ENCODE measurements around the gene GAPVD1.
"Not testable (repeated sequence)": the region's sequence is repeated elsewhere in the genome, so short reads cannot be mapped to it uniquely, and the experiment has no call there.

GAPVD1 gene

DNA sequence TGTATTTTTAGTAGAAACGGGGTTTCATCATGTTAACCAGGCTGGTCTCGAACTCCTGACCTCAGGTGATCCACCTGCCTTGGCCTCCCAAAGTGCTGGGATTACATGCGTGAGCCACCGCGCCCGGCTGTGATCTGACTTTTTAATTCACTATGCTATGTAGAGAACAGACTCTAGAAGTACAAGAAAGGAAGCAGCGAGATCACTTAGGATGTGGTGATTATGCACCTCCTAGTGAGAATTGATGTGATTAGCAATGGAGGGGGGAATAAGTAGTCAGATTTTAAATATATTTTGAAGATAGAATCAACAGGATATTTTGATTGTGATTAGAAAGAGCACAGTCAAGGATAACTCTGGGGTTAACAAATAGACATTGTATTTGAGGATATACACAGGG lies 36.3 kb downstream of the GAPVD1 start:
- no peak for DNase-seq

DNA sequence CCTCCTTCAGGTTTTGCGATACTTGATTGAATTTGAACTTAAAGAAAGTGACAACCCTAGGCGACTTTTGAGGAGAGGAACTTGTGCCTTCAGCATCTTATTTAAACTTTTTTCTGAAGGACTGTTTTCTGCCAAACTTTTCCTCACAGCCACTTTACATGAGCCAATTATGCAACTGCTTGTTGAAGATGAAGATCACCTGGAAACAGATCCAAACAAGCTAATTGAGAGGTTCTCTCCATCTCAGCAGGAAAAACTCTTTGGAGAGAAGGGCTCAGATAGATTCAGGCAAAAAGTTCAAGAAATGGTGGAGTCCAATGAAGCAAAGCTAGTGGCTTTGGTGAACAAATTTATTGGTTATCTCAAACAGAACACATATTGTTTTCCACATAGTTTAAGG lies 40.6 kb downstream of the GAPVD1 start:
- no peak for DNase-seq

DNA sequence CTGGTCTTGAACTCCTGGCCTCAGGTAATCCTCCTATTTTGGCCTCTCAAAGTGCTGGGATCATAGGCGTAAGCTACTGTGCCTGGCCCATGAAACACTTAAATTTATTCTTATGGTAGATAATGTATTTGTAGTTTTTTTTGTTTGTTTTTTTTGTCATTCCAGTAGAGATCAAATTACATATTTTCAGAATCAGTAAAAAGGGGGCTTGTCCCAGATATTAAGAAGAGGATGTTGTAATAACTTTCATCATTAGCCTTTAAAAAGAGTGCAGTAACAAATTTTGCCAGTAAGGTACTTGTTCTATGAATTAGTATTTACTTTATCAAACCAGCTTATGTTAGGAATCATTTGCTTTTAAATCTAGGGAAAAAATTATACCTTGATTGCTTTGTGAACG lies 42.6 kb downstream of the GAPVD1 start:
- no peak for DNase-seq

DNA sequence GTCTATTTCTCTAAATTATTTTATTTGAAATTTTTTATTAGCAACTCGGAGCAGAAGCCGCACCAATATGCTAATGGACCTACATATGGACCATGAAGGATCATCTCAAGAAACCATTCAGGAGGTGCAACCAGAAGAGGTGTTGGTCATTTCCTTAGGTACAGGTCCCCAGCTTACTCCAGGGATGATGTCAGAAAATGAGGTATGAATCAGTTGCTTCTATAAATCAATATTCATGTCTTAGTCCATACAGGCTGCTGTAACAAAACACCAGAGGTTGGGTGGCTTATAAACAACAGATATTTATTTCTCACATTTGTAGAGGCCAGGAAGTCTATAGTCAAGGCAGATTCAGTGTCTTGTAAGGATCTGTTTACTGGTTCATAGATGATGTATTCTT lies 50.8 kb downstream of the GAPVD1 start:
- DNase-seq: no peak

DNA sequence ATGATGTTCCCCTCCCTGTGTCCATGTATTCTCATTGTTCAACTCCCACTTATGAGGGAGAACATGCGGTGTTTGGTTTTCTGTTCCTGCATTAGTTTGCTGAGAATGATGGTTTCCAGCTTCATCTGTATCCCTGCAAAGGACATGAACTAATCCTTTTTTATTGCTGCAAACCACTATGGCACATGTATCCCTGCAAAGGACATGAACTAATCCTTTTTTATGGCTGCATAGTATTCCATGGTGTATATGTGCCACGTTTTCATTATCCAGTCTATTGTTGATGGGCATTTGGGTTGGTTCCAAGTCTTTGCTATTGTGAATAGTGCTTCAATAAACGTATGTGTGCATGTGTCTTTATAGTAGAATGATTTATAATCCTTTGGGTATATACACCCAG lies 54.7 kb downstream of the GAPVD1 start:
- not testable (repeated sequence) for DNase-seq

DNA sequence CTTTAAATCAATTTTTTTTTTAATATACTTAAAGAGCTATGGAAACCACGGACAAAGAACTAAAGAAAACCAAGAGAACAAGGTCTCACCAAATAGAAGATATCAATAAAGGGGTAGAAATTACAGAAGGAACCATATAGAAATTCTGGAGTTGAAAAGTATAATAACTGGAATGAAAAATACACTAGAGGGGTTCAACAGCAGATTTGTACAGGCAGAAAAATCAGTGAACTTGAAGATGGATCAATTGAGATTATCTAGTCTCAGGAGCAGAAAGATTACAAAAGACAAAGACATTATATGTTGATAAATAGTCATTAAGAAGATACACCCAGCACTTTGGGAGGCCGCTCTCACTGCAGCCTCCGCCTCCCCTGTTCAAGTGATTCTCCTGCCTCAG lies 56.1 kb downstream of the GAPVD1 start:
- DNase-seq: no peak

DNA sequence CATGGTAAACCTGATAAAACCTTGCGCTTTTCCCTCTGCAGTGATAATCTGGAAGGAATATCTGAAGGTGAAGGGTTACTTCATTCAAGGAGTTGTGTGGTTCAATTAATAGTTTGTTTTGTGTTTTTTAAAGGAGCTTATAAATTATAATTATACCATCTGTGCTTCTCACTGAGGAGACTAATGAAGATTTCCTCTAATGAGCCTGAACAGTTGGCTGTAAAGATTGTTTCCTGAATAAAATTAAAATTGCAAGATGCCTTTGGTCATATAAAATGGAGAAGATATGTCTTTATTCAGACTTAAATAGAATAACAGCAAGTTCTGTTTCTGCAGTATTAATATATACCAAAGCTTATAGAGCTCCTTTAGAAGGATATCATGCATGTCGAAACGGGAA lies 59.9 kb downstream of the GAPVD1 start:
- no peak for DNase-seq

DNA sequence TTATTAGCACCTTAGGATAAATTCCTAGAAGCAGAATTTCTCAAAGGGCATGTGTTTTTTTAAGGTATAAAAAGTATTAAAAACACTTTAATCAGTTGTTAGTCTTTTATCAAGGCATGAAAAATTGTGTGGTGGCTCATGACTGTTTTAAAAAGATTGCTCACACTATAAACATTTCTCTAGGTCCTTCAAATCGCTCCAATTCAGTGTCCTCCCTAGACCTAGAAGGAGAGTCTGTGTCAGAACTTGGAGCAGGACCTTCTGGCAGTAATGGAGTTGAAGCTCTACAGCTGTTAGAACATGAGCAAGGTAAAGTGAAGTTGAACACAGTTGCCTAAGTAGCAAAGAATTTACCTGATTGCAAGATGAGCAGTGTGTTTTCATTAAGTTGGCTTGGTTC lies 62.0 kb downstream of the GAPVD1 start:
- DNase-seq: no peak

DNA sequence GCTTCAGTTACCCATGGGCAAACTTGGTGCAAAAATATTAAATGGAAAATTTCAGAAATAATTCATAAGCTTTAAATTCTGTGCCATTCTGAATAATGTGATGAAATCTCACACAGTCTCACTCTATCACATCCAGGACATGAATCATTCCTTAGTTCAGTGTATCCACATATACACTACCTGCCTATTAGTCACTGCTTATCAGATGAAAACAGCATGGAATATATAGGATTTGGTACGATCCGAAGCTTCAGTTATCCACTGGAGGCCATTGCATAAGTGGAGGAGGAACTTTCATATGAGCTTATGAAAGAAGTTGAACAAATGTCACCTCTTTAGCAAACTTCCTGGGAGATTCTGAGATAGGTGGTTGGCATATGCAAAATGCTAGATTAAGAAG lies 64.2 kb downstream of the GAPVD1 start:
- no peak for DNase-seq

DNA sequence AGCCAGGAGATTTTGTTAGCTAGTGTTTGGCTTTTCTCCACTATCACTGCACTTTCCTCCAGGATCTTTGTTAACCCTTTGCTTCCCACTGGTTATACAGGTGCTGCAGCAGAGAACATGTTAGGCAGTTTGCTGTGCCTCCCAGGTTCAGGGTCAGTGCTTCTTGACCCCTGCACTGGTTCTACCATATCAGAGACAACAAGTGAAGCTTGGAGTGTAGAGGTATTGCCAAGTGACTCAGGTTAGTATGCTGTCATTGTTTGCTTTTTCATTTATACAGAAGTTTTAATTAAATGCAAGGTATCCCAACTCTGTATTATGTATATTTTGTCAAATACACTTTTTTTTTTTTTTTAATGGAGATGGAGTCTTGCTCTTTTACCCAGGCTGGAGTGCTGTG lies 68.4 kb downstream of the GAPVD1 start:
- DNase-seq: no peak

DNA sequence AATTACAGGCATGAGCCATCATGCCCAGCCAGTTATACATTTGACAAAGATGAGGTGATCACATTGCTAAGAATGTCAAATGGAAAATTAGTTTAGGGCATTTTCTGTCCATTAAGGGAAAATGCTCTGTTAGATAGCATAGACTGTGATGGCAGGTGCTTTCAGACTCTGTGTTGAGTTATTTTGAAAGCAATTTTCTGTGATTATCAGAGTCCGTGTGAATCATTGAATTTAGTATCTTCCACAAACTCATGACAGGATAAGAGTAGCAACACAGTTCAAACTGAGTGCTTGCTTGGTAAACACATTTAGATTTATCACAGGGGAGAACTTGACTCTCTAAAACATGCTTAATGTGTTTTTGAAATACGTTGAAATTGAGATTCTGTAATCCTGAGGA lies 69.0 kb downstream of the GAPVD1 start:
- DNase-seq: no peak

DNA sequence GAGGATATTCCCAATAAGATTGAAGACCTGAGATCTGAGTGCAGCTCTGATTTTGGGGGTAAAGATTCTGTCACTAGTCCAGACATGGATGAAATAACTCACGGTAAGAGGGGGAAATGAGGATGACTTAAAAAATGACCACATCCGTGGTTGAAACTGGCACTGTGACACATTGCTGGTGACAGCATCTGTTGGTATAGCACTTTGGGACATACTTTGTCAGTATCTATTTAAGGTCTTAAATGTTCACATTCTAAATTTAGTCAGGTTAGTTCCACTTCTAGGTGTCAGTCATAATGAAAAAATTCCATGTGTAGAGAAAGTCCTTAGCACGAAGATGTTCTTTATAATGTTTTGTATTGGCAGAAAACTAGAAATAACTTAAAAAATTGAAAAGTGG lies 70.9 kb downstream of the GAPVD1 start:
- DNase-seq: no peak

DNA sequence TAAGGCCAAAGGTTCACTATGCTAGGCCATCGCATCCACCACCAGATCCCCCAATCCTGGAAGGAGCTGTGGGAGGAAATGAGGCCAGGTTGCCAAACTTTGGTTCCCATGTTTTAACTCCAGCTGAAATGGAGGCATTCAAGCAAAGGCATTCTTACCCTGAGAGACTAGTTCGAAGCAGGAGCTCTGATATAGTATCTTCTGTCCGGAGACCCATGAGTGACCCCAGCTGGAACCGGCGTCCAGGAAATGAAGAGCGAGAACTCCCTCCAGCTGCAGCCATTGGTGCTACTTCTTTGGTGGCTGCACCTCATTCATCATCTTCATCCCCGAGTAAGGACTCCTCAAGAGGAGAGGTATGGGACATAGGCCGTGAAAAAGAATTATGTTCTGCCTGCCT lies 75.6 kb downstream of the GAPVD1 start:
- no peak for DNase-seq

DNA sequence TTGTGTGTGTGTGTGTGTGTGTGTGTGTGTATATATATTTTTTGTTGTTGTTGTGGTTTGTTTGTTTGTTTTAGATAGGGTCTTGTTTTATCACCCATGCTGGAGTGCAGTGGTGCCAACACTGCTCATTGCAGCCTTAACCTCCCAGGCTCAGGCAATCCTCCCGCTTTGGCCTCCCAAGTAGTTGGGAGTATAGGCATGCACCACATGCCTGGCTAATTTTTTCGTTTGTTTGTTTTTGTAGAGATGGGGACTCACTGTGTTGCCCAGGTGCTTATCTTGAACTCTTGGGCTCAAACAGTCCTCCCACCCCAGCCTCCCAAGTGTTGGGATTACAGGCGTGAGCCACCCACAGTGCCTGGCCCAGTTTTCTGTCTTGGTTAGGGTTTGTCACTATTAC lies 77.3 kb downstream of the GAPVD1 start:
- no peak for DNase-seq

DNA sequence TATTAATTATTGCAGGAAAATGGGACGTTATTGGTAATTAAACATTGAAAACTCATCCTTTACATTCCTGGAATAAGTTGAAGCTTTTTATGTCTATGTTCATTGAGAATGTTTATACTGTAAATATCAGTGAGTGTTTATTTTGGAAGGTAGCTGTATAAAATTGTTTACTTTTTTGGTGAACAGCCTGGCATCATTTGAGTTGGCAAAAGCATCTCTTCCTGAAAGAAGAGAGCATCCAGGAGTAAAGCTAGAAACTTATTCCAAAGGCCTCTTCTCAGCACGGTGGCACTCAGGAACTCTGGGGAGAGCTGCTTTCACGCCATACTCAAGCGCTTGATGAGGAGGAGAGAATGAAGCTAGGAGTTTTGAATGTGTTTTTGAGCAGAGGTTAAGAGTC lies 79.9 kb downstream of the GAPVD1 start:
- DNase-seq: no peak

DNA sequence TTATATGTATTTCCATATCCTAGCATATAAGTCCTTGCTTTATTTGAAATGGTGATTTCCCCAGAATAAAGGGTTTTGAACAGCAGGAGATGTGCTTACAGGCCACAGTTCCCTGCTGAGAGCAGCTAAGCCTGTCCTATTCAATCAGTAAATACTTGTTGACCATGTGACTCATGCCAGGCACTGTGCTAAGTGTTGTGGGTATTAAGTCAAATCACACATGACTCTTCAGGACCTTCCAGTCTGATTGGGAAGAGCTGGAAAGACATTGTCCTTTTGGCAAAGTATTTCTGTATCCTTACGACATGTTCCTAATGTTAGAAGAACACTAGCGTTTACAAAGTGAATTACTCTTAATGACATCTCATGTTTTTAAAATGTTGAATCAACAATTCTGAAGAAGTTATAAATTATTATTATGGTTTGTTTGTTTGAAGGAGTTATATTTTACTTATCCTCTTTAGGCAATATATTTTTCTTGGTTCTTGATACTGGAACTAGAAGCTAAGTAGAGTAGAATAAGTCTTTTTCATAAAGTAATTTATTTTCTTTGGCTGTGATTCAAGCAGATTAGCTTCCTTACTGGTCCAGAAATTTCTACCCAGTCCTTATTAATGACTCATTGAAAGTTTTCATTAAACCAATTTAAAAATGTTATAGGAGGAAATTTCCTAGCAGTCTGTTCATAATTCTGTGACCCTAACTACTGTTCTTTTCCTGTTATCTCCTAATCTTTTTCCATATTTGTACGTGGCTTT lies 82.1 kb downstream of the GAPVD1 start:
- DNase-seq: no peak

DNA sequence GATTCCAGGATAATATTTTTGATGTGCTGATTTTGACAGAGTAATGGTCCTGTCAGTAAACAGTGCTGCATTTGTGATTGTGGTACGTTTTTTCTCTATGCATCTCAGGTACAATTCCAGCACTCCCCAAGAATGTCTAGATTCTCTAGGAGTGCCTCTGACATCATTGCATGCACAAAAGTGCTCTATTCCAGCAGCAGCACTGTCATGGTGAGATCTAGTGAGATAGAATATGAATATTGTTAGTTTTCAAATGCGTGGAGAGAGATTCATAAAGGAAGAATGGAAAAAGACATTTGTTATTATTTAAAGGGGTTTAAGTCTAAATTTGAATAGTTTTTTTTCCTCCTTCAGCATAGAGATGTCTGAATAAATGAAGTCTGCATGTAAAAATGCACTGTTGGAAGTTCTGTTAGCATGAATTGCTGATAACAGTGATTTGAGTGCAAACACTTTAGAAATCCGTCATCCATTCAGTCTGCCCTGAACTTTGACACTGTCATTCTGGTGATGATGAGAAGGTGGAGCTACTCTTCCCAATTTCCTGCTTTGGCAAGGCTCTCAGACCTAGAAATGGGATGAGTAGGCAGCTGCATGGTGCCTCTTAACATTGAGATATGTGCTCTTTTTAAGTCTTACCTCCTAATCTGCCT lies 84.6 kb downstream of the GAPVD1 start:
- no peak for DNase-seq

DNA sequence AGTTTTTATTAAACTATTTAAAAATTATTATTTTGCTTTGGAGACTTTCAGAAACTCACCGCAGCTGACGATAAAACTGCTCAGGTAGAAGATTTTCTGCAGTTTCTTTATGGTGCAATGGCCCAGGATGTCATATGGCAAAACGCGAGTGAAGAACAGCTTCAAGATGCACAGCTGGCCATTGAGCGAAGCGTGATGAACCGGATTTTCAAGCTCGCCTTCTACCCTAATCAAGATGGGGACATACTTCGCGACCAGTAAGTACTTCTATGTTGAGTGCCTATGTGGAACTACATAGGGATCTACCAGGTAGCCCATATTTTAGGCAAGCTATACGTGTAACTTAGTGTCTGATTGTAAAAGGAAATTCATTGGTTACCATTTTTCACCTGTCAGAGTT lies 94.0 kb downstream of the GAPVD1 start:
- DNase-seq: no peak

DNA sequence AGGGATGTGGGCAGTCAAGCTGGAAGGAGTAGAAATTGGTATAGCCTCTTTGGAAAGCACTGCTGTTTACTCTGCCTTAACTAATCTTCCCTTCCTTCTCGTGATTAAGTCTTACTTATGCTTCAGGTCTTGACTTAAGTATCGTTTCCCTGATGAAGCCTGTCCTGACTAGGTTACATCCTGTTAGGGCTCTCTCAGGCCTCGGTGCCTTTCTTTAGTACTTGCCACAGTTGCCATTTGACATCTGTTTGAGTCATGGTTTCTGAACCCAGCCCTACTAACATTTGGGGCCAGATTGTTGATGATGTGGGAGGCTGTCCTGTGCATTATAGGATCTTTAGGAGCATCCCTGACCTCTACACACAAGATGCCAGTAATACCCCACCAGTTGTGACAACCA lies 94.4 kb downstream of the GAPVD1 start:
- DNase-seq: no peak

DNA sequence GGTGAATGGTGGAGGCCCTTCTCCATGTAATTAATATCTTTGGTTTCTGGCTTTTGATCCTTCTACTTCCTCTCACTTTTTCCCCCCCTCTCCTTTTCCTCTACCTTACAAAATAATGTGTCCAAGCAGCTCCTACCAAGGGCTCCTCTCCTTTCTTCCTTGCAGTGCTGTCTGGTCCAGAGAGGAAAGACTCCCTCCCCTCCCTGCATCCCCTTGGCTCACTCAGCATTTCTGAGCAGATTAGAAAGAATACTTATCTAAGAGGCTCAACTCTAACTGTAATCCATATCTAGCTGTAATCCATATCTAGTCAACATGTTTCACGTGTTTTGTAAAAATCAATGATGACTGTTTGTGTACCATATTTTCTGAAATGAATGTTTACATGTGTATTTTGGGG lies 97.4 kb downstream of the GAPVD1 start:
- DNase-seq: no peak

DNA sequence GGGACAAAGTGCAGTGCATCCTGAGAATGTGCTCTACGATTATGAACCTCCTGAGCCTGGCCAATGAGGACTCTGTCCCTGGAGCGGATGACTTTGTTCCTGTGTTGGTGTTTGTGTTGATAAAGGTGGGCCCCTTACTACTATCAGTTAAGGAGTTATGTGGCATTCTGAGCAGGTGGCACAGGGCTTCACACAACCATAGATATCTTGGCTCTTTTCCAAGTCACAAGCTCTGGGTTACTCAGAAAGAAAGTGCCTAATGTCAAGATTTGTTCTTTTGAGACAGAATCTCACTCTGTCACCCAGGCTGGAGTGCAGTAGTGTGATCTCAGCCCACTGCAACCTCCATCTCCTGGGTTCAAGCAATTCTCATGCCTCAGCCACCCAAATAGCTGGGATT lies 99.0 kb downstream of the GAPVD1 start:
- no peak for DNase-seq

DNA sequence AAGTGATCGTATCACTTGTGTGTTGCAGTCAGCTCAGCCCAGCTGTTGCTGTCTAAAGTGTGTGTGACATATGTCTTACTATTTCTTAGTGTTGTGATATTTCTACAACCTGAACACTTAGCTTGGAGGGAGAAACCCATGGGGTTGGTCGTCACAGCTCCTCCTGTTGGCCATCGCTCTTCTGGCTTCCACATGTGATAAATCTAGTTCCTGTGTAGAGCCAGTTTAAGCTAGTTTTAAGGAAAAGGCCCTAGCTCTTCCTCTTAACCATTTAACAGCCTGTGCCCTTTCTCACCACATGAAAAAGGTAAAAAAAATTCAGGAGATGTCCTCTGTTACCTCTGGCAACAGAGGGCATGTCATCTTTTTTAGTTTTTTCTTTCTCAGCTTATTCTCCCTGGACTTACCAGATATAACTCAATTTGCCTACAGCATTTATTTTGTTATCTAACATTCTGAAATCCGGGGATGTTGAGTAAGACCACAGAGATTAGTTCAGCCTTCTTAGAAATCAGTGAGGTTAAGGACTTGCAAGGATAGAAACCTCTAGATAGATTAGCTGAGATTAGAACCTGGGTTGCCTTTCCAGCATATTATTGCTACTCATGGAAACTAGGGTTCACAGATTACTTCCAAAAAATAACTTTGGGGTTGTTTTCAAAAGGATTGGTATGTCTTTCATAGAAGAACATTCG lies 100.4 kb downstream of the GAPVD1 start:
- DNase-seq: no peak

DNA sequence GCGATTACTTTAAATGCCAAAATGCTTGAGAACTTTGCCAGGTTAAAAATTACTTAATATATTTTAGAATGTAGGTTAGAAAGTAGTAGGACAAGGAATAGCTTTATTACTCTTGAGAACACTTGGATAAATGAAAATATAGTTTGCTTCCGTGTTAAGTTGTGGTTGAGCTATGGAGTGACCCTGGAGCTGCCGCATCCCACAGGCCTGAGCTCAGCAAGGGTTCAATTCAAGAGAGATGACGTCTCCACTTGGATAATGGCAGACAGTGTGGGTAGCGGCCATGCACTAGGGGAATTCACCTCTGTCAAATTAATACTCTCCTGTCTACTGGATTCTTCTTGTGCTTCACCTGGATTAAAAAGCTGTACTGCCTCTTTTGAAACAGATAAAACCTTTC lies 105.0 kb downstream of the GAPVD1 start:
- no peak for DNase-seq
